Left ventricle myocardium inferior (tissue), 1 donor: Measurements from ENCODE around the gene MAP3K21. TPM values are rescaled to one million over a fixed set of nuclear protein-coding genes. Genes with fewer than 3 reads are reported as not detected.

Source experiments
- DNase-seq: peaks from one replicate; pipeline ENCODE4 v3.0.0-alpha.2; 2020
- H3K27ac ChIP-seq: fragments of 200-600 bp; replicated peaks from 2 replicates; pipeline ENCODE4 v1.8.0; 2021
- H3K27me3 ChIP-seq: fragments of 200-600 bp; 2 replicates; pipeline ENCODE4 v1.8.0; 2021; ENCODE audit warnings: low read depth
- H3K36me3 ChIP-seq: fragments of 200-600 bp; 2 replicates; pipeline ENCODE4 v1.8.0; 2021
- H3K4me1 ChIP-seq: fragments of 200-600 bp; 2 replicates; pipeline ENCODE4 v1.8.0; 2021
- H3K4me3 ChIP-seq: fragments of 200-600 bp; 2 replicates; pipeline ENCODE4 v1.8.0; 2021; ENCODE audit warnings: mild to moderate bottlenecking, moderate library complexity
- H3K9me3 ChIP-seq: fragments of 200-600 bp; replicated peaks from 2 replicates; pipeline ENCODE4 v1.8.0; 2021
- intact Hi-C: fragments of 100-400 bp; cut with micrococcal nuclease; formaldehyde crosslinking; loops from one replicate; pipeline ENCODE4 v1.11.0; 2022
- total RNA-seq: library from RNA; stranded (reverse); fragmentation: NEBNext Ultra II Directional; extraction: Animal tissue kit (Norgen Biotek cat#: 25700); gene quantifications from one replicate; pipeline ENCODE4 v1.2.1, GENCODE V29; 2021
- TF ChIP-seq, protein P1 (sequence below): fragments of 200-600 bp; IDR thresholded peaks from 2 replicates; pipeline ENCODE4 v1.8.0; 2021; ENCODE audit warnings: antibody characterized with exemption, mild to moderate bottlenecking, borderline replicate concordance
- donor health status: DM: no; HTN: yes; CAD: no; lungs with severe emphysema.

Gene MAP3K21
- total RNA-seq, 1 donor from 2014 or later: 0.41 TPM

GRCh38 chr1:233334092-233334491 lies 6.6 kb downstream of the MAP3K21 start:
- H3K4me3 ChIP-seq: no peak overlapping the region
- no peak for DNase-seq
- no peaks in the 10 kb centered on the region for H3K36me3 ChIP-seq
- H3K27ac ChIP-seq: no peak overlapping the region
- no peaks in the 10 kb centered on the region for H3K4me1 ChIP-seq
- H3K27me3 ChIP-seq: peaks cover 86% of the 10 kb centered on the region
- H3K9me3 ChIP-seq: no peaks in the 10 kb centered on the region
- intact Hi-C loops: no loop called here
- TF ChIP-seq, protein P1, sequence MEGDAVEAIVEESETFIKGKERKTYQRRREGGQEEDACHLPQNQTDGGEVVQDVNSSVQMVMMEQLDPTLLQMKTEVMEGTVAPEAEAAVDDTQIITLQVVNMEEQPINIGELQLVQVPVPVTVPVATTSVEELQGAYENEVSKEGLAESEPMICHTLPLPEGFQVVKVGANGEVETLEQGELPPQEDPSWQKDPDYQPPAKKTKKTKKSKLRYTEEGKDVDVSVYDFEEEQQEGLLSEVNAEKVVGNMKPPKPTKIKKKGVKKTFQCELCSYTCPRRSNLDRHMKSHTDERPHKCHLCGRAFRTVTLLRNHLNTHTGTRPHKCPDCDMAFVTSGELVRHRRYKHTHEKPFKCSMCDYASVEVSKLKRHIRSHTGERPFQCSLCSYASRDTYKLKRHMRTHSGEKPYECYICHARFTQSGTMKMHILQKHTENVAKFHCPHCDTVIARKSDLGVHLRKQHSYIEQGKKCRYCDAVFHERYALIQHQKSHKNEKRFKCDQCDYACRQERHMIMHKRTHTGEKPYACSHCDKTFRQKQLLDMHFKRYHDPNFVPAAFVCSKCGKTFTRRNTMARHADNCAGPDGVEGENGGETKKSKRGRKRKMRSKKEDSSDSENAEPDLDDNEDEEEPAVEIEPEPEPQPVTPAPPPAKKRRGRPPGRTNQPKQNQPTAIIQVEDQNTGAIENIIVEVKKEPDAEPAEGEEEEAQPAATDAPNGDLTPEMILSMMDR: no peak

GRCh38 chr1:233336554-233337456 lies 9.3 kb downstream of the MAP3K21 start:
- no peak overlapping the region for H3K27ac ChIP-seq
- H3K4me1 ChIP-seq: no peaks in the 10 kb centered on the region
- H3K9me3 ChIP-seq: no peaks in the 10 kb centered on the region
- TF ChIP-seq, protein P1: no peak
- H3K27me3 ChIP-seq: peaks cover 69% of the 10 kb centered on the region
- DNase-seq: no peak
- intact Hi-C loops: no loop called here
- H3K4me3 ChIP-seq: no peak overlapping the region
- no peaks in the 10 kb centered on the region for H3K36me3 ChIP-seq

DNA sequence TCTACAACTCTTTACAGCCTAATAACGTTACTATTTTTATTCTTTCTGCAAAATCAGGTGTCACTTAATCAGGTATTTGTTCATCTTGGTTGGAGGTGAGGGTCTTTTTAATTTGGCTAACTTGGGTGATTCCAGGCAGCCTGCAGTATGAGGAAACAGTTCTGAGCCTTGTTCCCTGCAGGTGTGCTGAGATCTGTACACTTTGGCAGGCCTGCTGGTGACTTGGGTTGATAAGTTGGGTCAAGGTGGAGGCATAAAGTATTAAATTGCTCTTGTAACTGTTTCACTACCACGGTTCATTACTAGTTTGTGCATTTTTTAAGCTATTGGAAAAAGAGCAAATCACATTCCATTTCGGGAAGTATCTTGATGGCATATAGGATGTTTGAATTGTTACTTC lies 10.0 kb downstream of the MAP3K21 start:
- Histone ChIP-seq H3K4me3 (no peak overlapping the region), H3K27me3 (peaks cover 62% of the 10 kb centered on the region), H3K9me3 (no peaks in the 10 kb centered on the region), H3K36me3 (no peaks in the 10 kb centered on the region), H3K27ac (no peak overlapping the region), H3K4me1 (no peaks in the 10 kb centered on the region)
- DNase-seq: no peak
- TF ChIP-seq, protein P1: no peak
- intact Hi-C loops: no loop called here

DNA sequence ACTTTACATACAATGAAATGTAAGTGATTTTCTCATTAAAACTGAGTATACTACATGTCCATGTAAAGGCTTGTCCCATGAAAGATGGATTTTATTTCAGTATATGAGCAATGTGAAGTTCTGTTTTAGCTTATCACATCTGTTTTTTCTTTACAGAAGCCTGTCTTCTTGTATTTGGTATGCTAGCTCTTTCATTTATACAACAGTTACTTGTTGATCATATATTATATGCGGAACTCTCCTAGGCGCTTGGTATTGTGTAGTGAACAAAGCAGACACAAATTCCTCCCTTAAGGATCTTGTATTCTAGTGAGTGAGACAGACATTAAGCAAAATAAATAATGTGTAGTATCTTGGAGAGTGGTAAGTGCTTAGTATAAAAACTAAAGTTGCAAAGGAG lies 10.6 kb downstream of the MAP3K21 start:
- H3K4me3 ChIP-seq: no peak overlapping the region
- H3K27ac ChIP-seq: no peak overlapping the region
- no peaks in the 10 kb centered on the region for H3K9me3 ChIP-seq
- peaks cover 62% of the 10 kb centered on the region for H3K27me3 ChIP-seq
- no peak for DNase-seq
- intact Hi-C loops: no loop called here
- no peaks in the 10 kb centered on the region for H3K4me1 ChIP-seq
- H3K36me3 ChIP-seq: no peaks in the 10 kb centered on the region
- TF ChIP-seq, protein P1: no peak

GRCh38 chr1:233340031-233340555 lies 12.6 kb downstream of the MAP3K21 start:
- Histone ChIP-seq H3K9me3 (no peaks in the 10 kb centered on the region), H3K27me3 (peaks cover 50% of the 10 kb centered on the region), H3K4me3 (no peak overlapping the region), H3K27ac (no peak overlapping the region), H3K4me1 (no peaks in the 10 kb centered on the region), H3K36me3 (no peaks in the 10 kb centered on the region)
- DNase-seq: no peak
- intact Hi-C loops: no loop called here
- TF ChIP-seq, protein P1: no peak
